ENCODE results near the gene TMEM258.

DNA sequence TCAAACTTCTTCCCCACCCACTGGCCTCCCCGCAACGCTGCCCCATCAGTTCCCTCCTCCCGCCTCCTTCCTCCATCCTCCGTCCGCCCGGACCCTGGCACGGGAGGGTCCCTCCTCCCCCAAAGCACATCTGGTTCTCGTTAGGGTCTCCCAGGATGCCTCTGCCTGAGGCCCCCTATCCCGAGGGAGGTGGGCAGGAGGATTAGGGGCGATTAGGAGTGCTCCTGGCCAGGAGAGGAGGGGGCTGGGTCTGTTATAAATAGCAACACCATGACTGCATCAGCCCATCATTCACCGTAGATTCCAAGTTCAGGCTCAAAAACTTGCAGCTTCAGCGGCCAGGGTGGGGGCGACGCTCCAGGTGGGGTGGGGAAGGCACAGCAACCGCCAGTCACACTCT is 29.6 kb downstream of the TMEM258 start:
- TF ChIP-seq ZNF384 (IDR thresholded peaks at IDR 0.05) (no peak), BHLHE40 (IDR thresholded peaks at IDR 0.05; ENCODE audit: borderline replicate concordance) (no peak)

Data from HEK293T (cell line).